GM19397 (cell line): Measurements from ENCODE around the gene ZNF746.
"Not testable (repeated sequence)": the region's sequence is repeated elsewhere in the genome, so short reads cannot be mapped to it uniquely, and the experiment has no call there.

Experiments used
- ATAC-seq: cut with Tn5 transposase; IDR thresholded peaks from one replicate; pipeline ENCODE4 v1.9.1; 2021; ENCODE audit warnings: mild to moderate bottlenecking, moderate library complexity; ENCODE audit not compliant: unreplicated experiment

Gene ZNF746

GRCh38 chr7:149459540-149460452, 37.8 kb downstream of the ZNF746 start:
- ATAC-seq = peak; percentile 28

- no peak for ATAC-seq
Observed at GRCh38 chr7:149459201-149459539, 38.4 kb downstream of the ZNF746 start.

GRCh38 chr7:149458235-149458634, 39.4 kb downstream of the ZNF746 start:
- no peak for ATAC-seq

- no peak for ATAC-seq
Observed at GRCh38 chr7:149457766-149458165, 39.8 kb downstream of the ZNF746 start.

- ATAC-seq = no peak
Observed at GRCh38 chr7:149456506-149457421, 40.8 kb downstream of the ZNF746 start.

GRCh38 chr7:149455175-149455950, 42.2 kb downstream of the ZNF746 start:
- ATAC-seq = no peak

- no peak for ATAC-seq
Observed at GRCh38 chr7:149454750-149455149, 42.9 kb downstream of the ZNF746 start.

GRCh38 chr7:149454006-149454405, 43.6 kb downstream of the ZNF746 start:
- ATAC-seq = no peak

- no peak for ATAC-seq
Observed at GRCh38 chr7:149450821-149451220, 46.8 kb downstream of the ZNF746 start.

- no peak for ATAC-seq
Observed at GRCh38 chr7:149449897-149450296, 47.7 kb downstream of the ZNF746 start.

GRCh38 chr7:149448961-149449360, 48.6 kb downstream of the ZNF746 start:
- ATAC-seq = no peak

GRCh38 chr7:149446026-149446425, 51.6 kb downstream of the ZNF746 start:
- not testable (repeated sequence) for ATAC-seq

- no peak for ATAC-seq
Observed at GRCh38 chr7:149444287-149444686, 53.3 kb downstream of the ZNF746 start.

- ATAC-seq = no peak
Observed at GRCh38 chr7:149443523-149443922, 54.1 kb downstream of the ZNF746 start.

- ATAC-seq = no peak
Observed at GRCh38 chr7:149442924-149443323, 54.7 kb downstream of the ZNF746 start.

- no peak for ATAC-seq
Observed at GRCh38 chr7:149440222-149440621, 57.4 kb downstream of the ZNF746 start.

GRCh38 chr7:149436358-149436757, 61.3 kb downstream of the ZNF746 start:
- no peak for ATAC-seq

- no peak for ATAC-seq
Observed at GRCh38 chr7:149433124-149433523, 64.5 kb downstream of the ZNF746 start.

GRCh38 chr7:149432121-149432691, 65.4 kb downstream of the ZNF746 start:
- ATAC-seq = no peak

GRCh38 chr7:149431486-149432120, 66.0 kb downstream of the ZNF746 start:
- ATAC-seq = no peak
